Endodermal cell (in vitro differentiated cells): ENCODE data around the gene PHETA1. TPM values are rescaled to one million over a fixed set of nuclear protein-coding genes. Genes with fewer than 3 reads are reported as not detected.

ENCODE experiments used
- DNase-seq: peaks from one replicate; pipeline ENCODE4 v3.0.0-alpha.2; 2017
- H3K27ac ChIP-seq: 2 replicates; pipeline ENCODE4 v1.5.1; 2013; ENCODE audit warnings: mild to moderate bottlenecking, low read depth, low read length, moderate library complexity
- H3K27me3 ChIP-seq: 2 replicates; pipeline ENCODE4 v1.6.1; 2013; ENCODE audit warnings: mild to moderate bottlenecking, low read length, moderate library complexity; ENCODE audit not compliant: insufficient read depth, control insufficient read depth, poor library complexity, severe bottlenecking
- H3K36me3 ChIP-seq: 2 replicates; pipeline ENCODE4 v1.7.0; 2013; ENCODE audit warnings: mild to moderate bottlenecking, low read length, moderate library complexity; ENCODE audit not compliant: control insufficient read depth, insufficient read depth
- H3K4me1 ChIP-seq: one replicate; pipeline ENCODE4 v1.7.0; 2013; ENCODE audit warnings: low read length; ENCODE audit not compliant: control insufficient read depth, insufficient read depth
- H3K4me3 ChIP-seq: 2 replicates; pipeline ENCODE4 v1.5.1; 2013; ENCODE audit warnings: mild to moderate bottlenecking, low read length, moderate library complexity
- H3K9ac ChIP-seq: 2 replicates; pipeline ENCODE4 v1.6.1; 2013; ENCODE audit warnings: mild to moderate bottlenecking, low read length, moderate library complexity; ENCODE audit not compliant: poor library complexity, severe bottlenecking; ENCODE audit errors: extremely low read depth
- H3K9me3 ChIP-seq: 2 replicates; pipeline ENCODE4 v1.6.1; 2013; ENCODE audit warnings: mild to moderate bottlenecking, low read length, moderate library complexity; ENCODE audit not compliant: control insufficient read depth
- H3K27ac Mint-ChIP-seq: 2 replicates; pipeline ENCODE4 v1.8.0; 2020; ENCODE audit warnings: mixed read lengths
- H3K27me3 Mint-ChIP-seq: 2 replicates; pipeline ENCODE4 v1.8.0; 2021; ENCODE audit warnings: mild to moderate bottlenecking, mixed read lengths; ENCODE audit not compliant: insufficient read depth
- H3K36me3 Mint-ChIP-seq: 2 replicates; pipeline ENCODE4 v1.8.0; 2020; ENCODE audit warnings: low read depth, mixed read lengths
- H3K4me1 Mint-ChIP-seq: 2 replicates; pipeline ENCODE4 v1.8.0; 2020; ENCODE audit warnings: mixed read lengths
- H3K4me3 Mint-ChIP-seq: 2 replicates; pipeline ENCODE4 v1.8.0; 2020; ENCODE audit warnings: mild to moderate bottlenecking, moderate library complexity, mixed read lengths
- H3K9me3 Mint-ChIP-seq: 2 replicates; pipeline ENCODE4 v1.8.0; 2020; ENCODE audit warnings: mild to moderate bottlenecking, mixed read lengths
- WGBS, 2 experiments: methylation state at CpG; one replicate each; pipeline versions ENCODE4 v1.1.5 to v1.1.7; 2013; ENCODE audit warnings: missing lambda C conversion rate in 2 of 2, mixed read lengths in 1 of 2; ENCODE audit not compliant: insufficient coverage in 1 of 2, insufficient read length in 1 of 2; 5-methylcytosine and 5-hydroxymethylcytosine counted together
- total RNA-seq, 2 donors: library from RNA; stranded (reverse); fragmentation: NEBNext Ultra II Directional in 1 of 2; extraction: Animal tissue kit (Norgen Biotek cat#: 25700) in 1 of 2; gene quantifications; 2 replicates in 1 of 2; 3 replicates in 1 of 2; pipeline ENCODE4 v1.2.1, GENCODE V29; 2021
- TF ChIP-seq, protein P1 (sequence below): fragments of 200-600 bp; sonication (generic); conservative IDR thresholded peaks from 2 replicates; pipeline ENCODE4 v1.5.0; 2021; ENCODE audit warnings: antibody characterized with exemption, mild to moderate bottlenecking

Gene PHETA1
- total RNA-seq, 2 donors from 2014 or later, result 15.0 to 19.2 TPM

DNA sequence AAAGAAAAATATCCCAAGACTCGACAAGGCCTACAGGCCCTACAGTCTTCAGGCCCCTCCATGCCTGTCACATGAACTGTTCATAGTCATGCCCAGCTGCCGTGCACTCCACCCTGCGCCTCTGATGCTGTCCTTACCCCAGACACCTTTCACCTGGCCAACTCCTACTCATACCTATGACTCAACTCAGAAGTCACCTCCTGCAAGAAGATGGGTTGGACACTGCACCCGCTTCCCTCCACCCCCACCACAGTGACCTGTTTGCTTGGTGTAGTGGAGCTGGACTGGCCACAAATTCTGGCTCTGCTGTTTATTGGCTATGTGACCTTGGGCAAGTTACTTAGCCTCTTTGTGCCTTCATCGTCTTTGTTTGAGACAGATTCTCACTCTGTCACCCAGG lies 56.2 kb downstream of the PHETA1 start:
- 90 to 96% methylated on average over 4 to 5 of the region's 5 CpGs for WGBS, 2 experiments
- H3K9ac ChIP-seq, result no peak overlapping the region
- Mint-ChIP-seq H3K9me3 (no peaks in the 10 kb centered on the region), H3K27me3 (no peaks in the 10 kb centered on the region), H3K27ac (no peak overlapping the region), H3K4me1 (peaks cover 1% of the 10 kb centered on the region), H3K36me3 (peaks cover 22% of the 10 kb centered on the region), H3K4me3 (no peak overlapping the region)
- TF ChIP-seq, protein P1, sequence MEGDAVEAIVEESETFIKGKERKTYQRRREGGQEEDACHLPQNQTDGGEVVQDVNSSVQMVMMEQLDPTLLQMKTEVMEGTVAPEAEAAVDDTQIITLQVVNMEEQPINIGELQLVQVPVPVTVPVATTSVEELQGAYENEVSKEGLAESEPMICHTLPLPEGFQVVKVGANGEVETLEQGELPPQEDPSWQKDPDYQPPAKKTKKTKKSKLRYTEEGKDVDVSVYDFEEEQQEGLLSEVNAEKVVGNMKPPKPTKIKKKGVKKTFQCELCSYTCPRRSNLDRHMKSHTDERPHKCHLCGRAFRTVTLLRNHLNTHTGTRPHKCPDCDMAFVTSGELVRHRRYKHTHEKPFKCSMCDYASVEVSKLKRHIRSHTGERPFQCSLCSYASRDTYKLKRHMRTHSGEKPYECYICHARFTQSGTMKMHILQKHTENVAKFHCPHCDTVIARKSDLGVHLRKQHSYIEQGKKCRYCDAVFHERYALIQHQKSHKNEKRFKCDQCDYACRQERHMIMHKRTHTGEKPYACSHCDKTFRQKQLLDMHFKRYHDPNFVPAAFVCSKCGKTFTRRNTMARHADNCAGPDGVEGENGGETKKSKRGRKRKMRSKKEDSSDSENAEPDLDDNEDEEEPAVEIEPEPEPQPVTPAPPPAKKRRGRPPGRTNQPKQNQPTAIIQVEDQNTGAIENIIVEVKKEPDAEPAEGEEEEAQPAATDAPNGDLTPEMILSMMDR, result no peak
- H3K27ac ChIP-seq, result no peak overlapping the region
- H3K36me3 ChIP-seq, result no peaks in the 10 kb centered on the region
- H3K4me1 ChIP-seq, result no peaks in the 10 kb centered on the region
- no peak overlapping the region for H3K4me3 ChIP-seq
- H3K9me3 ChIP-seq, result no peaks in the 10 kb centered on the region
- no peaks in the 10 kb centered on the region for H3K27me3 ChIP-seq
- DNase-seq, result no peak

DNA sequence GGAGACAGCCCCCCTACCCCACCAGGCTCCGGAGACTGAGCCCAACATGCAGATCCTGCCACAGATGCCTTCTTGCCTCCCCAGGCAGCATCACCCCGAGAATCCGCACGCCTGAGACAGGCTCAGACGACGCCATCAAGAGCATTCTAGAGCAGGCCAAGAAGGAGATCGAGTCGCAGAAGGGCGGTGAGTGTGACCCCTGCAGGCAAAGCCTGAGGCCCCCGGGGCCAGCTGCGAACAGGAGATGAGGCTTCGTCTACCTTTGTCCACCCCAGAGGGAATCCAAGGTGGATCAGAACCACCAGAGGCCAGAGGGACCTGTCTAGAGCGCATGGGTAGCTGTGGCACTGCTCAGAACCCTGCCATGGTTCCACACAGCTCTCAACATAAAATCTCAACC lies 56.9 kb downstream of the PHETA1 start:
- TF ChIP-seq, protein P1, result no peak
- H3K9ac ChIP-seq, result no peak overlapping the region
- H3K36me3 ChIP-seq, result peaks cover 4% of the 10 kb centered on the region
- no peaks in the 10 kb centered on the region for H3K4me1 ChIP-seq
- no peak overlapping the region for H3K27ac ChIP-seq
- H3K4me3 ChIP-seq, result no peak overlapping the region
- no peaks in the 10 kb centered on the region for H3K9me3 ChIP-seq
- no peaks in the 10 kb centered on the region for H3K9me3 Mint-ChIP-seq
- H3K4me3 Mint-ChIP-seq, result no peak overlapping the region
- H3K36me3 Mint-ChIP-seq, result peaks cover 26% of the 10 kb centered on the region
- WGBS, 2 experiments, result 91 to 100% methylated on average over 7 to 13 of the region's 13 CpGs
- no peak for DNase-seq
- H3K27me3 ChIP-seq, result no peaks in the 10 kb centered on the region
- no peak overlapping the region for H3K27ac Mint-ChIP-seq
- H3K27me3 Mint-ChIP-seq, result no peaks in the 10 kb centered on the region
- H3K4me1 Mint-ChIP-seq, result peaks cover 1% of the 10 kb centered on the region

DNA sequence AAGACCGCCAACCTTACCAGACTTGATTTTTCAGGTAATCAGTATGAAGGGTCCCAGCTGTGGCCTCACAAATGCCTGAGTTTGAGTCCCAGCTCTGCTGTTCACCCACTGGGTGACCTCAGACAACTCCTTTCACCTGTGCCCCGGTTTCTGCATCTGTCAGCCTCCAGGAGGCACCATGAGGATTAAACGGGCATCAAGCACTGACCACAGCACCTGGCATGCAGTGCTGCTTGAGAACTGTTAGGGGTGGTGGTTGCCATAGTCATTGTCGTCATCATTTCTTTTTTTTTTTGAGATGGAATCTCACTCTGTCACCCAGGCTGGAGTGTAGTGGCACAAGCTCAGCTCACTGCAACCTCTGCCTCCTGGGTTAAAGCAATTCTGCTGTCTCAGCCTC lies 57.9 kb downstream of the PHETA1 start:
- Histone ChIP-seq H3K27ac (no peak overlapping the region), H3K4me3 (no peak overlapping the region), H3K9ac (no peak overlapping the region), H3K9me3 (no peaks in the 10 kb centered on the region), H3K27me3 (no peaks in the 10 kb centered on the region), H3K4me1 (no peaks in the 10 kb centered on the region), H3K36me3 (peaks cover 5% of the 10 kb centered on the region)
- Mint-ChIP-seq H3K27ac (no peak overlapping the region), H3K4me1 (peaks cover 1% of the 10 kb centered on the region), H3K36me3 (peaks cover 32% of the 10 kb centered on the region), H3K27me3 (no peaks in the 10 kb centered on the region), H3K4me3 (no peak overlapping the region), H3K9me3 (no peaks in the 10 kb centered on the region)
- WGBS, 2 experiments, result 88 to 90% methylated on average over 2 to 4 of the region's 4 CpGs
- DNase-seq, result no peak
- TF ChIP-seq, protein P1, result no peak

Other genes starting within 250 kb of the PHETA1 start
- 1 to 10 TPM; 6.8 to 6.9 TPM for gene SH2B3, start 36.8 kb upstream of the PHETA1 start, total RNA-seq
- gene ATXN2, start 230.2 kb upstream of the PHETA1 start, total RNA-seq, result 10 to 100 TPM; 85.7 to 87.3 TPM